Measurements from ENCODE around the gene MED12L. TPM values are rescaled to one million over a fixed set of nuclear protein-coding genes. Genes with fewer than 3 reads are reported as not detected.
A peak's percentile ranks its signal among the peaks of the same experiment; 100 is the strongest.

The MED12L gene
- total and polyA plus RNA-seq, 2 donors from 2014 or later: 0.13 to 0.82 TPM

DNA sequence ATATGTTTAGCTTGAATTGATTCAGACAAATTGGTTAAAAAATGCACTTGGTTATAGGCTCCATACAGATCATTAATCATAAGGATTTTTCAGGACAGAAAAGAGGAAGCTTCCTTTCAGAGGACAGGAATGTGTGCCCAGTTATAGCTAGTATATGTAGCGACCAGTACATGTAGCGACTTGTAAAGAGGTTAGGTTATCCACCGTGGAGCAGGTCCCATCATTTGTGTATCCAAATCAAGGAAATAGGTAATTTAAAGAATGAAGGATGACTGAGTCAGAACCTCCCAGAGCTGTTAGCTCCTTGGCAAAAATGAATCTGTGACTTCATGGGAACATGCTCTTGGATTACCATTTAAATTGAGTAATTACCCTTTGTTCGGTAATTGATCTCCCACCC, 314.9 kb downstream of the MED12L start:
- FAIRE-seq (no peak), DNase-seq (no peak)
- Histone ChIP-seq H3K4me3 (ENCODE audit: low read length in 3 of 3) (no peak overlapping the region), H3K27me3 (ENCODE audit: control insufficient read depth, insufficient read depth, low read length) (no peaks in the 10 kb centered on the region), H3K27ac (ENCODE audit: low read depth in 2 of 2, low read length in 2 of 2) (no peak overlapping the region), H3K36me3 (ENCODE audit: control insufficient read depth in 2 of 3, insufficient read depth in 3 of 3, low read length in 3 of 3) (no peaks in the 10 kb centered on the region), H3K9ac (ENCODE audit: low read length in 3 of 3) (no peak overlapping the region), H3K4me1 (ENCODE audit: control insufficient read depth in 2 of 3, insufficient read depth in 2 of 3, low read depth in 1 of 3, low read length in 3 of 3) (no peaks in the 10 kb centered on the region), H3K9me3 (ENCODE audit: control insufficient read depth in 2 of 3, insufficient read depth in 1 of 3, low read length in 3 of 3) (no peaks in the 10 kb centered on the region)
- intact Hi-C loops (cut with DNase I): no loop called here
- TF ChIP-seq CTCF (IDR thresholded peaks at IDR 0.05; ENCODE audit: borderline replicate concordance, extremely low read depth, insufficient read depth): no peak

GRCh38 chr3:151402349-151402748, 316.9 kb downstream of the MED12L start:
- no peaks in the 10 kb centered on the region for H3K4me1 ChIP-seq (ENCODE audit: control insufficient read depth in 2 of 3, insufficient read depth in 2 of 3, low read depth in 1 of 3, low read length in 3 of 3)
- no peak for DNase-seq
- no peak for FAIRE-seq
- H3K27ac ChIP-seq (ENCODE audit: low read depth in 2 of 2, low read length in 2 of 2): no peak overlapping the region
- H3K4me3 ChIP-seq (ENCODE audit: low read length in 3 of 3): no peak overlapping the region
- no peak overlapping the region for H3K9ac ChIP-seq (ENCODE audit: low read length in 3 of 3)
- no peaks in the 10 kb centered on the region for H3K9me3 ChIP-seq (ENCODE audit: control insufficient read depth in 2 of 3, insufficient read depth in 1 of 3, low read length in 3 of 3)
- H3K27me3 ChIP-seq (ENCODE audit: control insufficient read depth, insufficient read depth, low read length): no peaks in the 10 kb centered on the region
- no peak for TF ChIP-seq CTCF (IDR thresholded peaks at IDR 0.05; ENCODE audit: borderline replicate concordance, extremely low read depth, insufficient read depth)
- no peaks in the 10 kb centered on the region for H3K36me3 ChIP-seq (ENCODE audit: control insufficient read depth in 2 of 3, insufficient read depth in 3 of 3, low read length in 3 of 3)
- intact Hi-C loops (cut with DNase I): no loop called here

DNA sequence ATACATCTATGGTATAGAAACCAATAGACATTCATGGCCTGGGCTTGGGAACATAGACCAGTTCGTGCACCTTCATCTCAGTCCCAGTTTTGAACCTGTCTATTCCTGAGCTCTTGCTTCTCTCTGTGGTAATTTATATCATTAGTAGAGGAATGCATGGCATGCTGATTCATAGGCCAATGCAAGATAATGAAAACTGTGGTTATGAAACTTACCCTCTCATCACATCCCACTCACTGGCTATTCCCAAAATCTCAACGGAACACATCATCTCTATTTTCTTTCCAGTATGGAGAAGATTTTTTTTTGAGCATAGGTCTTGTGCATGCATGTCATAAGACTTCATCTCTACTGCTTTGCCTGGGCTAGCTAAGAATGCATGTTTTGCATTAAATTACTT, 317.8 kb downstream of the MED12L start:
- no peak overlapping the region for H3K27ac ChIP-seq (ENCODE audit: low read depth in 2 of 2, low read length in 2 of 2)
- H3K4me1 ChIP-seq (ENCODE audit: control insufficient read depth in 2 of 3, insufficient read depth in 2 of 3, low read depth in 1 of 3, low read length in 3 of 3): no peaks in the 10 kb centered on the region
- no peak for FAIRE-seq
- H3K4me3 ChIP-seq (ENCODE audit: low read length in 3 of 3): no peak overlapping the region
- intact Hi-C loops (cut with DNase I): no loop called here
- H3K9me3 ChIP-seq (ENCODE audit: control insufficient read depth in 2 of 3, insufficient read depth in 1 of 3, low read length in 3 of 3): no peaks in the 10 kb centered on the region
- H3K27me3 ChIP-seq (ENCODE audit: control insufficient read depth, insufficient read depth, low read length): no peaks in the 10 kb centered on the region
- no peak for TF ChIP-seq CTCF (IDR thresholded peaks at IDR 0.05; ENCODE audit: borderline replicate concordance, extremely low read depth, insufficient read depth)
- DNase-seq: no peak
- H3K9ac ChIP-seq (ENCODE audit: low read length in 3 of 3): no peak overlapping the region
- no peaks in the 10 kb centered on the region for H3K36me3 ChIP-seq (ENCODE audit: control insufficient read depth in 2 of 3, insufficient read depth in 3 of 3, low read length in 3 of 3)

GRCh38 chr3:151404316-151404715, 318.9 kb downstream of the MED12L start:
- intact Hi-C loops (cut with DNase I): no loop called here
- H3K9ac ChIP-seq (ENCODE audit: low read length in 3 of 3): no peak overlapping the region
- no peak for TF ChIP-seq CTCF (IDR thresholded peaks at IDR 0.05; ENCODE audit: borderline replicate concordance, extremely low read depth, insufficient read depth)
- peak; percentile 46 for FAIRE-seq
- H3K27me3 ChIP-seq (ENCODE audit: control insufficient read depth, insufficient read depth, low read length): no peaks in the 10 kb centered on the region
- no peak for DNase-seq
- H3K4me1 ChIP-seq (ENCODE audit: control insufficient read depth in 2 of 3, insufficient read depth in 2 of 3, low read depth in 1 of 3, low read length in 3 of 3): no peaks in the 10 kb centered on the region
- H3K9me3 ChIP-seq (ENCODE audit: control insufficient read depth in 2 of 3, insufficient read depth in 1 of 3, low read length in 3 of 3): no peaks in the 10 kb centered on the region
- H3K4me3 ChIP-seq (ENCODE audit: low read length in 3 of 3): no peak overlapping the region
- no peaks in the 10 kb centered on the region for H3K36me3 ChIP-seq (ENCODE audit: control insufficient read depth in 2 of 3, insufficient read depth in 3 of 3, low read length in 3 of 3)
- no peak overlapping the region for H3K27ac ChIP-seq (ENCODE audit: low read depth in 2 of 2, low read length in 2 of 2)

All from kidney (tissue), 14 donors.